DOHH2 (cell line): ENCODE measurements around the gene EPX.

Experiments
- H3F3A ChIP-seq: fragments of 200-600 bp; sonication (generic), shearing (Covaris generic); 2 replicates; pipeline ENCODE4 v1.6.0; 2016; ENCODE audit warnings: antibody characterized with exemption, mild to moderate bottlenecking; ENCODE audit not compliant: control insufficient read depth, insufficient read depth
- H3K27ac ChIP-seq: fragments of 200-600 bp; sonication (generic); 2 replicates; pipeline ENCODE4 v1.5.1; 2014; ENCODE audit warnings: low read depth, mild to moderate bottlenecking, low read length, moderate library complexity
- H3K27me3 ChIP-seq: fragments of 200-600 bp; sonication (generic); 2 replicates; pipeline ENCODE4 v1.6.1; 2014; ENCODE audit warnings: mild to moderate bottlenecking, low read length, mixed read lengths; ENCODE audit not compliant: control insufficient read depth
- H3K36me3 ChIP-seq: fragments of 200-600 bp; sonication (generic); 2 replicates; pipeline ENCODE4 v1.6.1; 2014; ENCODE audit warnings: mild to moderate bottlenecking, low read length, moderate library complexity, mixed read lengths; ENCODE audit not compliant: control insufficient read depth
- H3K4me1 ChIP-seq: fragments of 200-600 bp; sonication (generic); 2 replicates; pipeline ENCODE4 v1.6.1; 2014; ENCODE audit warnings: mild to moderate bottlenecking, low read length, mixed read lengths; ENCODE audit not compliant: control insufficient read depth
- H3K4me2 ChIP-seq: fragments of 200-600 bp; sonication (generic); 2 replicates; pipeline ENCODE4 v1.6.0; 2014; ENCODE audit warnings: mild to moderate bottlenecking, low read length, moderate library complexity
- H3K4me3 ChIP-seq: fragments of 200-600 bp; sonication (generic); 2 replicates; pipeline ENCODE4 v1.5.1; 2014; ENCODE audit warnings: mild to moderate bottlenecking, low read length, mixed read lengths
- H3K79me2 ChIP-seq: fragments of 200-600 bp; sonication (generic); 2 replicates; pipeline ENCODE4 v1.6.1; 2014; ENCODE audit warnings: mild to moderate bottlenecking, low read length, mixed read lengths; ENCODE audit not compliant: control insufficient read depth
- H3K9me2 ChIP-seq: fragments of 200-600 bp; sonication (generic); replicated peaks from 2 replicates; pipeline ENCODE4 v1.6.1; 2014; ENCODE audit warnings: mild to moderate bottlenecking, low read length, mixed read lengths; ENCODE audit not compliant: control insufficient read depth
- H3K9me3 ChIP-seq: fragments of 200-600 bp; sonication (generic); 2 replicates; pipeline ENCODE4 v1.6.1; 2014; ENCODE audit warnings: antibody characterized with exemption, low read length, mixed read lengths; ENCODE audit not compliant: control insufficient read depth, insufficient read depth
- H4K20me1 ChIP-seq: fragments of 200-600 bp; sonication (generic); 2 replicates; pipeline ENCODE4 v1.6.0; 2014; ENCODE audit warnings: low read depth, mild to moderate bottlenecking, antibody characterized with exemption, low read length, moderate library complexity; ENCODE audit not compliant: control insufficient read depth, insufficient read depth
- CTCF ChIP-seq: fragments of 200-600 bp; sonication (generic); IDR thresholded peaks from one replicate; pipeline ENCODE4 v1.5.1; 2014; ENCODE audit warnings: antibody characterized with exemption, mild to moderate bottlenecking, low read depth, low read length; ENCODE audit not compliant: poor library complexity, severe bottlenecking
- EZH2phosphoT487 ChIP-seq: fragments of 200-600 bp; sonication (generic); IDR thresholded peaks from 2 replicates; pipeline ENCODE4 v1.6.1; 2017; ENCODE audit warnings: borderline replicate concordance, mild to moderate bottlenecking, antibody characterized with exemption, low read length, moderate library complexity, mixed read lengths

The EPX gene

GRCh38 chr17:58183514-58183913 lies 9.0 kb upstream of the EPX start:
- Histone ChIP-seq H3K79me2 (no peaks in the 10 kb centered on the region), H3K36me3 (no peaks in the 10 kb centered on the region), H3K4me2 (no peak overlapping the region), H4K20me1 (no peaks in the 10 kb centered on the region), H3K4me3 (no peak overlapping the region), H3F3A (no peaks in the 10 kb centered on the region), H3K4me1 (peaks cover 7% of the 10 kb centered on the region; the same call in 1 of the 2 replicates), H3K9me2 (no peaks in the 10 kb centered on the region), H3K27ac (no peak overlapping the region), H3K27me3 (0 out of 2 replicates have a peak, but pooled peaks cover 3% of the 10 kb centered on the region), H3K9me3 (no peaks in the 10 kb centered on the region)
- TF ChIP-seq EZH2phosphoT487 (no peak), CTCF (no peak)

GRCh38 chr17:58184308-58184985 lies 8.1 kb upstream of the EPX start:
- no peak overlapping the region for H3K27ac ChIP-seq
- no peaks in the 10 kb centered on the region for H3K79me2 ChIP-seq

GRCh38 chr17:58184986-58185761 lies 7.4 kb upstream of the EPX start:
- no peaks in the 10 kb centered on the region for H3K9me2 ChIP-seq
- H3K27me3 ChIP-seq, result 0 out of 2 replicates have a peak, but pooled peaks cover 3% of the 10 kb centered on the region
- H3K4me2 ChIP-seq, result no peak overlapping the region

More at GRCh38 chr17:58184308-58184985, 8.1 kb upstream of the EPX start:
- no peak overlapping the region for H3K4me3 ChIP-seq
- H3F3A ChIP-seq, result no peaks in the 10 kb centered on the region
- H3K9me3 ChIP-seq, result no peaks in the 10 kb centered on the region
- H4K20me1 ChIP-seq, result no peaks in the 10 kb centered on the region
- no peak overlapping the region for H3K4me2 ChIP-seq
- no peaks in the 10 kb centered on the region for H3K36me3 ChIP-seq
- no peaks in the 10 kb centered on the region for H3K9me2 ChIP-seq
- TF ChIP-seq CTCF (no peak), EZH2phosphoT487 (no peak)
- peaks cover 7% of the 10 kb centered on the region; the same call in 1 of the 2 replicates for H3K4me1 ChIP-seq
- H3K27me3 ChIP-seq, result 0 out of 2 replicates have a peak, but pooled peaks cover 3% of the 10 kb centered on the region

GRCh38 chr17:58186591-58186990 lies 5.9 kb upstream of the EPX start:
- H3K27me3 ChIP-seq, result 0 out of 2 replicates have a peak, but pooled peaks cover under 1% of the 10 kb centered on the region
- H3K36me3 ChIP-seq, result no peaks in the 10 kb centered on the region
- no peak overlapping the region for H3K27ac ChIP-seq
- H3K9me2 ChIP-seq, result no peaks in the 10 kb centered on the region
- no peaks in the 10 kb centered on the region for H3F3A ChIP-seq
- H3K79me2 ChIP-seq, result no peaks in the 10 kb centered on the region
- no peak overlapping the region for H3K4me3 ChIP-seq
- H4K20me1 ChIP-seq, result no peaks in the 10 kb centered on the region
- H3K4me2 ChIP-seq, result no peak overlapping the region
- TF ChIP-seq CTCF (no peak), EZH2phosphoT487 (no peak)
- H3K9me3 ChIP-seq, result no peaks in the 10 kb centered on the region
- H3K4me1 ChIP-seq, result peaks cover 7% of the 10 kb centered on the region; the same call in 1 of the 2 replicates

More at GRCh38 chr17:58184986-58185761, 7.4 kb upstream of the EPX start:
- H3K4me1 ChIP-seq, result peaks cover 7% of the 10 kb centered on the region; the same call in 1 of the 2 replicates
- H4K20me1 ChIP-seq, result no peaks in the 10 kb centered on the region
- no peak overlapping the region for H3K27ac ChIP-seq
- TF ChIP-seq EZH2phosphoT487, result no peak
- no peak overlapping the region for H3K4me3 ChIP-seq
- no peaks in the 10 kb centered on the region for H3F3A ChIP-seq
- H3K36me3 ChIP-seq, result no peaks in the 10 kb centered on the region
- no peaks in the 10 kb centered on the region for H3K79me2 ChIP-seq
- H3K9me3 ChIP-seq, result no peaks in the 10 kb centered on the region
